GM06990 (cell line): ENCODE results near the gene ASTE1.

Source experiments
- DNase-seq: peaks from one replicate; pipeline ENCODE4 v3.0.0-alpha.2; 2011; ENCODE audit not compliant: insufficient read length; ENCODE audit errors: extremely low read depth
- H3K27me3 ChIP-seq: replicated peaks from 2 replicates; pipeline ENCODE4 v1.6.0; 2011; ENCODE audit warnings: low read length; ENCODE audit not compliant: control insufficient read depth, insufficient read depth
- H3K36me3 ChIP-seq: 2 replicates; pipeline ENCODE4 v1.5.1; 2011; ENCODE audit warnings: low read length; ENCODE audit not compliant: control insufficient read depth, insufficient read depth
- H3K4me3 ChIP-seq: replicated peaks from 2 replicates; pipeline ENCODE4 v1.5.1; 2011; ENCODE audit warnings: low read depth, mild to moderate bottlenecking, control low read depth, low read length
- TF ChIP-seq, protein P1 (sequence below): IDR thresholded peaks from 2 replicates; pipeline ENCODE4 v1.5.1; 2011; ENCODE audit warnings: low read length, control low read depth, mild to moderate bottlenecking, inconsistent platforms; ENCODE audit not compliant: insufficient read depth, poor library complexity, severe bottlenecking

Gene ASTE1

DNA sequence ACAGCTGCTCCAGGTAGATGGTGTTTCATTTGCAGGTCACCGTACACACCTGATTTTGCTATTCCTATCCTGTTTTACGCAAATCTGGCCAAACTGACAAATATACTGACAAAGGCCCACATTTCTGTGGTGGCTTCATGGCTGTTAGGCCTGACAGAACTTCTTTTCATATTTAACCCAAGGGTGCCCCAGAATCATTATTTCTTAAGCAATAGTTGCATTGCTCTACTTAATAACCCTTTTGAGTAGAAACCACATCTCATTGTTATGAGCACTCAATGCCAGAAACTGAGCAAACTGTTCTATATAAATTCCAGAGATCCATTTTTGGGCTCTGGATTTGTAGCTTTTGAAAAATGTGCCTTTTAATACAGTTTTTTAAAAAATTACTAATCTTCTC lies 19.4 kb downstream of the ASTE1 start:
- DNase-seq = no peak
- Histone ChIP-seq H3K27me3 (no peaks in the 10 kb centered on the region), H3K36me3 (peaks cover 4% of the 10 kb centered on the region), H3K4me3 (no peak overlapping the region)
- TF ChIP-seq, protein P1, sequence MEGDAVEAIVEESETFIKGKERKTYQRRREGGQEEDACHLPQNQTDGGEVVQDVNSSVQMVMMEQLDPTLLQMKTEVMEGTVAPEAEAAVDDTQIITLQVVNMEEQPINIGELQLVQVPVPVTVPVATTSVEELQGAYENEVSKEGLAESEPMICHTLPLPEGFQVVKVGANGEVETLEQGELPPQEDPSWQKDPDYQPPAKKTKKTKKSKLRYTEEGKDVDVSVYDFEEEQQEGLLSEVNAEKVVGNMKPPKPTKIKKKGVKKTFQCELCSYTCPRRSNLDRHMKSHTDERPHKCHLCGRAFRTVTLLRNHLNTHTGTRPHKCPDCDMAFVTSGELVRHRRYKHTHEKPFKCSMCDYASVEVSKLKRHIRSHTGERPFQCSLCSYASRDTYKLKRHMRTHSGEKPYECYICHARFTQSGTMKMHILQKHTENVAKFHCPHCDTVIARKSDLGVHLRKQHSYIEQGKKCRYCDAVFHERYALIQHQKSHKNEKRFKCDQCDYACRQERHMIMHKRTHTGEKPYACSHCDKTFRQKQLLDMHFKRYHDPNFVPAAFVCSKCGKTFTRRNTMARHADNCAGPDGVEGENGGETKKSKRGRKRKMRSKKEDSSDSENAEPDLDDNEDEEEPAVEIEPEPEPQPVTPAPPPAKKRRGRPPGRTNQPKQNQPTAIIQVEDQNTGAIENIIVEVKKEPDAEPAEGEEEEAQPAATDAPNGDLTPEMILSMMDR = no peak

DNA sequence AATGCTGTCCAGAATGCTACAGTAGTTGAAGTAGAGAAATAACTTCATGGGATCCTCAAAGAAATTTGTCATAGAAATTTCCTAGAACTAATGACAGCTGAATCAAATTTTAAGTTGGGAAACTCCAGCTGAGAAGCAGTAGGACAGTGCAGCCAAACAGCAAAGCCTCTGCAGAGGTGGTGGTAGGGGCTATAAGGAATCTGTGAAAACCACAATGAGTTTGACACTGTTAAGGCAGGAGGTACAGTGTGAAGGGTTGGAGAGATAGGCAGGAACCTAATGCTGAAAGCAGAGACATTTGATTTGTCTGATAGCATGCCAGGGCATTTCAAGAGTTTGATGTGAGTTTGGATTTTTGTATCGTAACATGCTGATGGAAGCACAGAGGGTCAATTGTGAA lies 22.0 kb downstream of the ASTE1 start:
- peaks cover 4% of the 10 kb centered on the region for H3K36me3 ChIP-seq
- no peak for DNase-seq
- H3K27me3 ChIP-seq = no peaks in the 10 kb centered on the region
- TF ChIP-seq, protein P1 = no peak
- H3K4me3 ChIP-seq = no peak overlapping the region

DNA sequence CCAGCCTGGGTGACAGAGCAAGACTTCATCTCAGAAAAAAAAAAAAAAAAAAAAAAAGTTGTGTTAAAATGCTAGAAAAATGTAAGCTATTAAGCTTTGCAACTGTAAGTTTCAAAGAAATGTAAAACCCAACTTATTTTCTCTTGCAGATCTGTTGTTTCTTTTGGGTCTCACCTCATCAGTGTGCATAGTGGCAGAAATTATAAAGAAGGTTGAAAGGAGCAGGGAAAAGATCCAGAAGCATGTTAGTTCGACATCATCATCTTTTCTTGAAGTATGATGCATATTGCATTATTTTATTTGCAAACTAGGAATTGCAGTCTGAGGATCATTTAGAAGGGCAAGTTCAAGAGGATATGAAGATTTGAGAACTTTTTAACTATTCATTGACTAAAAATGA lies 25.6 kb downstream of the ASTE1 start:
- TF ChIP-seq, protein P1 = no peak
- Histone ChIP-seq H3K27me3 (no peaks in the 10 kb centered on the region), H3K36me3 (peaks cover 6% of the 10 kb centered on the region), H3K4me3 (no peak overlapping the region)
- DNase-seq = no peak

DNA sequence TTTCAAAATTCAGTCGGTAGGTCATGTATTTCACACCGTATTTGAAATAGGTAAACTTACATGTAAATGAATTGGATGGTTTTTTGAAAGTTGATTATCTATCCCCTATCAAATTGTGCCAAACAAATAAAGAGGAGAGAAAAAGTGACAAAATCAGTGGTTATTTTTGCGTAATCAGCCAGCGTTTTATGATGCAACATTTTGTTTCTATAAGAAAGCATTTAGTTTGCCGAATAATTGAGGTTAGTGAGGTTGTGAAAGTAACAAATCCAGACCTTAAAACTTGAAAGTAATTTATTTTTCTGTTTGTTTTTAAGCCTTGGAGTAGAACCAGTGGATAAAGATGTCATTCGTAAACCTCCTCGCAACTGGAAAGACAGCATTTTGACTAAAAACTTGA lies 29.3 kb downstream of the ASTE1 start:
- H3K27me3 ChIP-seq = no peaks in the 10 kb centered on the region
- H3K4me3 ChIP-seq = no peak overlapping the region
- TF ChIP-seq, protein P1 = no peak
- no peak for DNase-seq
- peaks cover 3% of the 10 kb centered on the region for H3K36me3 ChIP-seq

DNA sequence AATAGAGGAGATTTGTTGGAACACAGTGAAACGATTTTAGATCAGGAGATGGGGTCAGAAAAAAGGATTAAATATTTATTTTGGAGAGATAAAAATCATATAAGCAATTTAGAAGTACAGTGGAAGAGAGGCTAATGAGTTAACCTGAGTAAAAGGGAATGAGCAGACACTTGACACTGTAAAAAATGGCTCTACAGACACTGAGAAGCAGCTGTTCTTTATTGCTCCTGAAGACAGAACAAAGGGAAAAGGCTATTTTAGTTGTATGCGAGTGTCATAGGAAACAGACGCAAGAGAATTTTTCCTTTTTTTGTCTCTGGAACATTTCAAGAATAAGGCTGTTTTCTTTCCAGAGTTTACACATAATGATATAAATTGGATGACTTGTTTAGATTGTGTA lies 34.3 kb downstream of the ASTE1 start:
- DNase-seq = no peak
- Histone ChIP-seq H3K4me3 (no peak overlapping the region), H3K27me3 (no peaks in the 10 kb centered on the region), H3K36me3 (peaks cover 2% of the 10 kb centered on the region)
- TF ChIP-seq, protein P1 = no peak

DNA sequence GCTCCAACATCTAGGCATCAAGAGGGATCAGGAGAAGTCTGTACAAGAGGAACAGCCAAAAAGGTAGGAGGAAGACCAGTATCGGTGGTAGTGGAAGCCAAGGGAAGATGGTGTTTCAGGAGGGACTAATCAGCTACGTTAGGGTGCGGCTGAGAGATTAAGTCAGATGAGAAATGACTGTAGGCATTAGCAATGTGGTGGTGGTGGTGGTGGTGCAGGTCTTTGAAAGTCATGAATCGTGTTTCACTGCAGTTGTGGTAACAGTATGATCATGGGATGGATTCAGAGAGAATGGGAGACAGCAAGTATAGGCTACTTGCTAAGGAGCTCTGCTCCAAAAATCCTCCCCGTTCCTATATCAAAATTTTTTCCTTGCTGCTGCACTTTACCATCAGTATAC lies 35.5 kb downstream of the ASTE1 start:
- TF ChIP-seq, protein P1 = no peak
- H3K4me3 ChIP-seq = no peak overlapping the region
- peaks cover 2% of the 10 kb centered on the region for H3K36me3 ChIP-seq

More for the DNA sequence above, 35.5 kb downstream of the ASTE1 start:
- DNase-seq = no peak
- no peaks in the 10 kb centered on the region for H3K27me3 ChIP-seq
